Measurements from ENCODE around the gene SCN5A. TPM values are rescaled to one million over a fixed set of nuclear protein-coding genes. Genes with fewer than 3 reads are reported as not detected.

SCN5A gene
- polyA plus RNA-seq, 1 of the 3 experiments (the other 2 are of a cell fraction) = 0.18 TPM

- Histone ChIP-seq H3K9ac (no peak overlapping the region), H3K4me3 (ENCODE audit: low read depth in 2 of 2, low read length in 1 of 2) (no peak overlapping the region), H3F3A (replicated peaks; ENCODE audit: insufficient read depth) (no peaks in the 10 kb centered on the region), H3K4me2 (no peak overlapping the region), H3K27me3 (ENCODE audit: insufficient read depth) (no peaks in the 10 kb centered on the region; the same call in 1 of the 2 replicates), H3K36me3 (replicated peaks in 1 of 2; ENCODE audit: control insufficient read depth in 1 of 2, insufficient read depth in 2 of 2, low read length in 1 of 2) (no peaks in the 10 kb centered on the region), H3K79me2 (ENCODE audit: insufficient read depth) (no peaks in the 10 kb centered on the region), H3K9me3 (no peaks in the 10 kb centered on the region), H3K4me1 (ENCODE audit: control insufficient read depth in 1 of 2, insufficient read depth in 2 of 2, low read depth in 1 of 2, low read length in 1 of 2) (peaks cover 0 to 16% of the 10 kb centered on the region in 2 experiments; a peak in 1 of 4 replicates), H2AFZ (ENCODE audit: low read depth) (no peak overlapping the region), H3K27ac (ENCODE audit: low read depth in 2 of 2, low read length in 1 of 2) (no peak overlapping the region), H3K9me2 (no peaks in the 10 kb centered on the region), H4K20me1 (ENCODE audit: insufficient read depth) (no peaks in the 10 kb centered on the region)
- 20% methylated on average over 7 of the region's 7 CpGs for WGBS (ENCODE audit: low lambda C conversion rate)
- peak; percentile 67 for DNase-seq
- POLR2A ChIA-PET = interaction anchor here (0.8 kb wide), 1 partner anchor 134 kb away, joined by 3 read pairs; no protein-coding TSS in a partner anchor
- TF ChIP-seq ZBTB33 (IDR thresholded peaks at IDR 0.05; ENCODE audit: borderline replicate concordance, low read depth) = no peak
- peak; percentile 87 for TF ChIP-seq RAD21 (IDR thresholded peaks at IDR 0.05; ENCODE audit: low read length)
- peak; percentile 60 for TF ChIP-seq CTCF (IDR thresholded peaks at IDR 0.05)
- peak; percentile 82 for TF ChIP-seq SMC3 (IDR thresholded peaks at IDR 0.05; ENCODE audit: low read depth, low read length)
- TF ChIP-seq NRF1 (IDR thresholded peaks at IDR 0.05; ENCODE audit: low read depth, low read length) = no peak
- CTCF ChIA-PET = interaction anchor here (0.6 to 14.0 kb wide), 60 partner anchors 10 to 515 kb away, joined by 3 to 556 read pairs (median 4); partner anchors contain the start of gene EXOG
These were observed 6.3 kb upstream of the SCN5A start for GRCh38 chr3:38655708-38656300.

GRCh38 chr3:38653685-38654537 lies 4.4 kb upstream of the SCN5A start:
- peak; percentile 30 for DNase-seq
- Histone ChIP-seq H3F3A (replicated peaks; ENCODE audit: insufficient read depth) (no peaks in the 10 kb centered on the region), H3K4me1 (ENCODE audit: control insufficient read depth in 1 of 2, insufficient read depth in 2 of 2, low read depth in 1 of 2, low read length in 1 of 2) (peaks cover 0 to 18% of the 10 kb centered on the region in 2 experiments; a peak in 1 of 4 replicates), H3K79me2 (ENCODE audit: insufficient read depth) (no peaks in the 10 kb centered on the region), H3K9ac (no peak overlapping the region), H3K36me3 (replicated peaks in 1 of 2; ENCODE audit: control insufficient read depth in 1 of 2, insufficient read depth in 2 of 2, low read length in 1 of 2) (no peaks in the 10 kb centered on the region), H3K27me3 (ENCODE audit: insufficient read depth) (peaks cover 3% of the 10 kb centered on the region; the same call in 1 of the 2 replicates), H2AFZ (ENCODE audit: low read depth) (no peak overlapping the region), H3K9me3 (no peaks in the 10 kb centered on the region), H3K9me2 (no peaks in the 10 kb centered on the region), H4K20me1 (ENCODE audit: insufficient read depth) (no peaks in the 10 kb centered on the region), H3K4me2 (no peak overlapping the region), H3K27ac (ENCODE audit: low read depth in 2 of 2, low read length in 1 of 2) (no peak overlapping the region), H3K4me3 (ENCODE audit: low read depth in 2 of 2, low read length in 1 of 2) (no peak overlapping the region)
- TF ChIP-seq TEAD4 (IDR thresholded peaks at IDR 0.05; ENCODE audit: borderline replicate concordance, insufficient read depth) (no peak), GATA2 (CRISPR knock-in tag; IDR thresholded peaks at IDR 0.05) (peak; percentile 51)
- POLR2A ChIA-PET = no interaction called here
- 71% methylated on average over 7 of the region's 7 CpGs for WGBS (ENCODE audit: low lambda C conversion rate)
- CTCF ChIA-PET = interaction anchor here (1.0 to 14.0 kb wide), 13 partner anchors 15 to 346 kb away, joined by 3 to 556 read pairs (median 25); partner anchors contain the start of gene EXOG

Measured in SK-N-SH (cell line).